Uterine smooth muscle cell (primary cell): ENCODE measurements around the gene PSMG2. TPM values are rescaled to one million over a fixed set of nuclear protein-coding genes. Genes with fewer than 3 reads are reported as not detected.

Source experiments
- total RNA-seq: library from RNA; depleted of rRNA; stranded (reverse); fragments of >200 nt; gene quantifications from 2 replicates; pipeline ENCODE4 v1.2.3, GENCODE V29; 2014

Gene PSMG2
- 51.0 and 72.8 TPM in 2 replicates for total RNA-seq

GRCh38 chr18:12702221-12703095, at the start of gene PSMG2, which contains the start of gene CEP76:
TSS of gene PSMG2 (plus strand) at chr18:12703042. CDS start at chr18:12703108, 66 bp downstream.
TSS of gene CEP76 (minus strand) at chr18:12702723. CDS start at chr18:12702548, 175 bp downstream.

GRCh38 chr18:12657684-12658425, 45.0 kb upstream of the PSMG2 start, which contains the start of gene SPIRE1:
TSS of gene SPIRE1 (minus strand) at chr18:12658107. CDS start at chr18:12657866, 241 bp downstream.

Other genes starting within 250 kb of the PSMG2 start
- 34.0 and 40.9 TPM in 2 replicates for gene SPIRE1, start 44.9 kb upstream of the PSMG2 start, total RNA-seq
- 10.9 and 13.3 TPM in 2 replicates for gene CEP76, start 319 bp upstream of the PSMG2 start, total RNA-seq
- 22.4 and 24.2 TPM in 2 replicates for gene PTPN2, start 181.2 kb downstream of the PSMG2 start, total RNA-seq
- gene SEH1L, start 245.0 kb downstream of the PSMG2 start, total RNA-seq, result 62.1 and 87.5 TPM in 2 replicates